ENCODE data around the gene MXI1. TPM values are rescaled to one million over a fixed set of nuclear protein-coding genes. Genes with fewer than 3 reads are reported as not detected.
A peak's percentile ranks its signal among the peaks of the same experiment; 100 is the strongest.

Gene MXI1
- total and polyA plus RNA-seq, 9 donors, result 17.1 to 25.2 (median 20.5) TPM

DNA sequence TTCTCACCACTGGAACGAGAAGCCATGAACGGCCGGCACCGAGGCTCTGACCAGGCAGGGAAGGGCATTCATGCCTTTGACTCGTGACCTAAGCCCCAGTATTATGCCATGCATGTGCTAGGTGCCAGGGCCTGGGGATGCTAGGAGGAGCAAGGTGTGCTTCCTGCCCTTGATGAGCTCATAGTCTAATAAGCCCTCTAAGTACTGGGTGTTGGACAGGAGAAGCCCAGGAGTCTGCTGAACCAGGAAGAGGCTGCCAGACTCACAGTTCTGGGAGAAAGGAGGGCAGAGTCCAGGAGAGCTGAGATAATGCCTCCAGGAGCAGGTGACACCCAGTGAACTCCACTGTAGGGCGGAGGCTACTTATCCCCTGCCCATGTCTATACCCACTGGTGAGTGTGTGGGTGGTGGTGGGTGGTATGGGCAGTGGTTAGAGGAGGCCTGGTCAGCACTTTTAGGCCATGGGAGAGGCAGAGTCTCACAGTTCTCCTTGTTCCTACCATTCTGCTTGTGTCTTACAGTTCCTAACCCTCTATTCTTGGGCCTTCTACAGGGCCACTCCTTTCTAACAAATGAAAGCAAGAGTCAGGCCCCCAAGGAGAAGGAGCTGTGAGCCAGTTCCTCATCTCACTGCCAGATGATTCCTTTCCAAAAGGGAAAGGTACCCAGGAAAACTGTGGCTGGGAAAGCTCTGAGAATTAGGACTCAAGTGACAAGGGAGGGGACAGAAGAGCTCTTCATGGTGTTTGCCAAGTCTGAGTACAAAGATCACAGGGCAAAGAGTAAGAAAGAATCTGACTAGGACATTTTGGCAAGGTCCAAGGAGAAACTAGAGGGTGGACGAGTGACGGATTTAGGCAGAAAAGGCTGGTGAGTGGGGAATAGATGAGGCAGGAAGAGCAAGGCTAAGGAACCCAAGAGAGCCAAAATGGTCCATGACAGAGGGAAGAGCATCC is 3.6 kb upstream of the MXI1 start:
- Histone ChIP-seq H3K36me3 (ENCODE audit: control insufficient read depth, insufficient read depth, low read length) (no peaks in the 10 kb centered on the region), H3K4me3 (ENCODE audit: low read length) (no peak overlapping the region), H3K27me3 (ENCODE audit: control insufficient read depth, insufficient read depth, low read length) (peaks cover 12% of the 10 kb centered on the region), H3K27ac (ENCODE audit: low read length) (no peak overlapping the region), H3K4me1 (ENCODE audit: control insufficient read depth, insufficient read depth, low read length) (peaks cover 5% of the 10 kb centered on the region), H3K9me3 (replicated peaks; ENCODE audit: control insufficient read depth, low read depth, low read length) (no peaks in the 10 kb centered on the region)
- 76% methylated on average over 2 of the region's 8 CpGs for WGBS (ENCODE audit: insufficient coverage)
- DNase-seq, result no peak

DNA sequence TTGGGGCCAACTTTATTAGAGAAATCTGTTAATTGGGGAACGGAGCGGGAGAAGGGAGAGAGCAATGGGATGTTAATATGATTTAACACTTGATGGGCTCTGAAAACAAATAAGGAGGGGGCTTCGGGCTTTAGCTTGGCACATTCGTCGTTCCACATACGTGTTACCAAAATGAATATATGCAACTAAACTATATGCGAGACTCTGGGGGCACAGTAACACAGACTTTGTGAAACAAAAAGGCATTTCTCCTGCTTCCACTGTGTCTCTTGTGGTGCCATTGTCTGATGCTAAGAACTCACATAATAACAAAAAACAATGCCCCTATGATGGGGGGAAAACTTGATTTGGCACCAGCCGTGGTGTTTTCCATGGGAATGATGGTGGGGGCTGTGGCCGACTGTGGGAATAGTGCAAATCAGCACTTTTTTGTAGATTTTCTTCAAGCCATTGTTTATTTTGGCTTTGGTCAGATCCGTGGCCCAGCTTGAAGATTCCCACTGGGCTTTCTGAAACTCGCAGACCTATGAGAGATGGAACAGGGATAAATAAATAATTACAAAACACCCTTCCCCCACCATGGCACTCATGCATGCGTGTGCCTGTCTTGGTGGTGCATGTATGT is 2.2 kb upstream of the MXI1 start:
- no peaks in the 10 kb centered on the region for H3K36me3 ChIP-seq (ENCODE audit: control insufficient read depth, insufficient read depth, low read length)
- H3K27me3 ChIP-seq (ENCODE audit: control insufficient read depth, insufficient read depth, low read length), result peaks cover 12% of the 10 kb centered on the region
- no peak overlapping the region for H3K27ac ChIP-seq (ENCODE audit: low read length)
- no peaks in the 10 kb centered on the region for H3K9me3 ChIP-seq (replicated peaks; ENCODE audit: control insufficient read depth, low read depth, low read length)
- H3K4me3 ChIP-seq (ENCODE audit: low read length), result no peak overlapping the region
- peaks cover 5% of the 10 kb centered on the region for H3K4me1 ChIP-seq (ENCODE audit: control insufficient read depth, insufficient read depth, low read length)
- no peak for DNase-seq
- 67% methylated on average over 1 of the region's 12 CpGs for WGBS (ENCODE audit: insufficient coverage)

DNA sequence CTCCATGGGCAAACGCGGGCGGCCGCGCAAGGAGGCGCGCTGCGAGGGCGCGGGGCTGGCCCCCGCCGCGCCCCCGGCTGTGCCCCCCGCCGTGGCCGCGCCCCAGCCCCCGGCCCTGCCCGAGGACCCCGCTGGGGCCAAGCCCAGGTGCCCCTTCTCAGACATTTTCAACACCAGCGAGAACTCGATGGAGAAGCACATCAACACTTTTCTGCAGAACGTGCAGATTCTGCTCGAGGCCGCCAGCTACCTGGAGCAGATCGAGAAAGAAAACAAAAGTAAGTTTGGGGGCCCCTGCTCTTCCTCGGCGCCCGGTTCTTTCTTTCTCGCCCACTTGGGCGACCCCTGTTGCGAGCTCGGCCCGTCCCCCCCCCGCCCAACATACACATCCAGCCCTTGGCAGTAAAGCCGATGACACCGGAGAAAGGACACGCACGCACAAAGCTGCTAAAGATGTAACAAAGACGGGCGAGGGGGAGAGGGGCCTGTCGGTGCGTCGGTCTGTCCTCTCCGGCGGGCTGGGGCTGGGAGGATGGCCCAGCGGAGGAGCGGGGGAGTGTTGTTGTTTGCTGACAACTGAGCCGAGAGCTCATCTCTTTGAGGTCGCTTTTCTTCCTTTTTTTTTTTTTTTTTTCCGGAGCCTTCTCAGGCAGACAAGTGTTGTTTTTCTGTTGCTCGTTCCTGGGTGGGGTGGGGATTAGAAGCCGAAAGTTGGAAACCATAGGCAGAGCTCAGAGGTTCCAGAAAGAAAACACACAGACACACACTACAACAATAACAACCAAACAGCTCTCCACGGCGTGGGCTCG is 604 bp downstream of the MXI1 start:
- peak; percentile 73 for DNase-seq
- peak overlapping the region; percentile 86 for H3K4me3 ChIP-seq (ENCODE audit: low read length)
- under 1% methylated on average over 34 of the region's 57 CpGs for WGBS (ENCODE audit: insufficient coverage)

DNA sequence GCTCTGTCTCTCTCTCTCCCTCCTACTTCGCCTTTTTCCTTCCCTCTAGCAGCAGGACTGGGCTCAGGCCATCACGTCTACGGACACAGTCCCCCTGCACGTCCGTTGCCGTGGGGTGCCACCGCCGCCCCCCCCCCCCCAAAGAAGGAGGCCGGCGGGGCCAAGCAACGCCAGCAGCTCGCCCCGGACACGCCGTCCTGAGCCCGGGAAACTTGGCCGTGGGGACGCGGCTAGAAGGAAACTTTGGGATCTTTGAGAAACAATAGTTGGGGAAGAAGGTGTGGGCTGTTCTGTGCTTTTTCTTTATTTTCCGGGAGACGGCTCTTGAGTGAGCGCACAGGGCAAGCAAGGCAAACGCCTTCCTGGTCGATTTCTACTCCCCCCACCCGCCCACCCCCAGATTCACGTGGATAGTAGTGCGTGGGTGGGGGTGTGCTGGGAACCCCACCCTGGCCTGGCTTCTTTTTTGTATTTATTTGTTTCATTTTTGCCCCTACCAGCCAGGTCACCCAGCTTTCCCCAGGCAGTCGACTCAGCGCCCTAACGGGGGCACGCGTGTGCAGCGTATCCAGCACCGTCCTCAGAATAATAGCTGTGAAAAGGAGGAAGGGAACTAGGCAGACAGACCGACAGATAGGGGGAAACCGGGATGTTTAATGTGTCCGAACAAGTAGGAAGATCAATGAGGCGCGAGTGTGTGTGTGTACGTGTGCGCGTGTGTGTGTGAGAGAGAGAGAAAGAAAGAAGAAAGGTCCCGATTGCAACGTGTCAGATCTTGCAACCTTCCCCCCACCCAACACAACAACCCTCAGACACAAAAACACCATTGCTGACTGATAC is 1.4 kb downstream of the MXI1 start:
- H3K4me1 ChIP-seq (ENCODE audit: control insufficient read depth, insufficient read depth, low read length), result peaks cover 15% of the 10 kb centered on the region
- 0% methylated on average over 16 of the region's 44 CpGs for WGBS (ENCODE audit: insufficient coverage)
- peak overlapping the region; percentile 86 for H3K4me3 ChIP-seq (ENCODE audit: low read length)
- DNase-seq, result peak; percentile 67
- H3K27ac ChIP-seq (ENCODE audit: low read length), result peak overlapping the region; percentile 88
- H3K27me3 ChIP-seq (ENCODE audit: control insufficient read depth, insufficient read depth, low read length), result peaks cover 8% of the 10 kb centered on the region
- no peaks in the 10 kb centered on the region for H3K9me3 ChIP-seq (replicated peaks; ENCODE audit: control insufficient read depth, low read depth, low read length)
- no peaks in the 10 kb centered on the region for H3K36me3 ChIP-seq (ENCODE audit: control insufficient read depth, insufficient read depth, low read length)

More for the DNA sequence above, 604 bp downstream of the MXI1 start:
- Histone ChIP-seq H3K4me1 (ENCODE audit: control insufficient read depth, insufficient read depth, low read length) (peaks cover 15% of the 10 kb centered on the region), H3K9me3 (replicated peaks; ENCODE audit: control insufficient read depth, low read depth, low read length) (no peaks in the 10 kb centered on the region), H3K27me3 (ENCODE audit: control insufficient read depth, insufficient read depth, low read length) (peaks cover 12% of the 10 kb centered on the region), H3K27ac (ENCODE audit: low read length) (peak overlapping the region; percentile 88), H3K36me3 (ENCODE audit: control insufficient read depth, insufficient read depth, low read length) (no peaks in the 10 kb centered on the region)

DNA sequence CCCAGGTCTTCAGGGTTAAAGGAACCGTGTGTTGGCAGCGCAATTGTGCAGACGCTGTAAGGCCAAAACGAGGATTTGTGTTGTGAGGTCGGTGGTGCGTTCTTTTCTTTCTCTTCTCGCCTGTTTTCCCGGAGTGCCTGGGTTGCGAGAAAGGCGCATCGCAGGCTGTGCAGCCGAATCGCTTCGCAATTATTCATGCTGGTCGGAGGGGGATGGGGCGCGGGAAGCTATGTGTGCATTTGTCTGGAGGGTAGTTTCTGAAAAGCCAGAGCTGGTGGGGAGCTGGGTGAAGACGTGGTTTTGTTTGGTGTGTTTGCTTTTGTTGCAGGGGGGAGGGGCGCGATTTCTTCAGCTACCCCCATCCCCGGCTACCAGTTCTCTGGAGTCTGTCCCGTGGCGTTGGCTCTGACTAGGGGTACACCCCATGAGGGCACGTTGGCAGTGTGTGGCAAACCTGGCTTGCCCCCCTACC is 2.1 kb downstream of the MXI1 start:
- H3K36me3 ChIP-seq (ENCODE audit: control insufficient read depth, insufficient read depth, low read length), result no peaks in the 10 kb centered on the region
- peak overlapping the region; percentile 88 for H3K27ac ChIP-seq (ENCODE audit: low read length)
- peak; percentile 69 for DNase-seq
- peaks cover 8% of the 10 kb centered on the region for H3K27me3 ChIP-seq (ENCODE audit: control insufficient read depth, insufficient read depth, low read length)
- H3K4me1 ChIP-seq (ENCODE audit: control insufficient read depth, insufficient read depth, low read length), result peaks cover 15% of the 10 kb centered on the region
- WGBS (ENCODE audit: insufficient coverage), result under 1% methylated on average over 13 of the region's 24 CpGs
- H3K4me3 ChIP-seq (ENCODE audit: low read length), result peak overlapping the region; percentile 86
- H3K9me3 ChIP-seq (replicated peaks; ENCODE audit: control insufficient read depth, low read depth, low read length), result no peaks in the 10 kb centered on the region

DNA sequence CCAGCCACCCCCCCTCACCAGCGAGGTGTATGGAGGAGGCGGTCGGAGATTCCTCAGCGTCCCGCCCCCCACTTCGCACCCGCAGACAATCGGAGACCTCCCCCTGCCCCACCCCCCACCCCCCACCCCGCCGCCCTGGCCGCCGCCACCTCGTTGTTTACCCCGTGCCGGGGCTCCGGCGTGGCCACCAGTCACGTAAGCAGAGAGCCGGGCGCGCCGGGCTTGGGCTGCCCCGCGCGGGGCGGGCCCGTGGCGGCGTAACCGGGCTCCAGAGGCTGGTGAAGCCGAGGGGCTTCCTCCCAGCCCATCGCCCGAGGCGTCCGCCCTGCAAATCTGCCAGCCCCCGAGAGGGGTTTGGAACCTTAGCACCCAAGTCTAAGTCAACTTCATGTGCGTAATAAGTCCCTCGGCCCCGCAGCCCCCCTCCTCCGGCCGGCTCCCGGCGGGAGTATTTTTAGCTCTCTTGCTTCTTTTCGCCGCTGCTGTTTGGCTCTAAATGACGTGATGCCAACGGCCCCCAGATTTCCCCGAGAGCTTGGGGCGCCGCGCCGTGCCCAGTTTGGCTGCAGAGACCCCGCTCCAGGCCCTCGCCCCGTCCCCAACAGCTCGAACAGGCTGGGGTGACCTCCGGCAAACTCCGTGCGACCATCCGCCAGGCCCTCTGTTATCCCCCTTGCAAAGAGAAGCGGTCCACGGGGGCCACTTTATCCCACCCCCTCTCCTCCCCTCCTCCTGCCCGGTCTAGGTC is 2.7 kb downstream of the MXI1 start:
- H3K4me1 ChIP-seq (ENCODE audit: control insufficient read depth, insufficient read depth, low read length), result peaks cover 15% of the 10 kb centered on the region
- DNase-seq, result peak; percentile 63

DNA sequence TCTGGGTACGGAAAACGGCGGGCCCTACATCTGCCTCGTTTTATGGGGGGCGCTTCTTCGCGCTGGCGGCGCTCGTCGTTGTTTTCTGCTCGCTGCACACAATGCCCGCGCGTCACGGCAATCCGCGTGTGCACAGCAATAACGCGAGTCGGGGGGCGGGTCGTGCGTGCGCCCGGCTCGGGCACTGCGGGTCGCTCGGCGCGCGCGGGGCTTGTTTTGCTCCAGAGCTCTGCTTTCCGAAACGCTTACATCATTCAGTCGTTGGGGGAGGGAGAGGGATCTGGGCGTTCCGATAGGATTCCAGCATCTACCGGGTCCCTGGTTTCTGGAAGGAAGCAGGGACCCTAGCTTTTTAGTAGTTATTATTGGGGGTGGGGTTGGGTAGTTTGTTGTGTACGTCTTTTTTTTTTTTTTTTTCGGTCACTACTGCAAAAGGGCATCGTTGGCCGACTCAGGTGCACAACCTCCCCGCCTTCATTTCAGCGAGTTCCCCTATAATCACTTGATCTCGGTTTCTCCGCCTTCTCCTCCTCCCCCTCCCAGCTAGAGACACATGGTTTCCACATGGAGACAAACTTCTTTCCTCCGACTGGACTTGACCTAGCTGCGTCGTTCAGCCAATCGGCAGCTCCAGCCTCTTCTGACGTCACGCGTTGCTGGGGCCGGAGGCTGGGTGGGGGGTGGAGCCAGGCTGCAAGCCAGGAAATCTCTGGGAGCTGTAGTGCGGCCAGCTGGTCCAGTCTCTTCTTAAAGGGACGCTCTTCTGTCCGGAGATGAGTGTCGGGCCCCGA is 3.5 kb downstream of the MXI1 start:
- peak overlapping the region; percentile 91 for H3K27ac ChIP-seq (ENCODE audit: low read length)
- no peaks in the 10 kb centered on the region for H3K9me3 ChIP-seq (replicated peaks; ENCODE audit: control insufficient read depth, low read depth, low read length)
- peaks cover 4% of the 10 kb centered on the region for H3K27me3 ChIP-seq (ENCODE audit: control insufficient read depth, insufficient read depth, low read length)
- DNase-seq, result peak; percentile 99
- WGBS (ENCODE audit: insufficient coverage), result under 1% methylated on average over 56 of the region's 61 CpGs
- H3K4me1 ChIP-seq (ENCODE audit: control insufficient read depth, insufficient read depth, low read length), result peaks cover 17% of the 10 kb centered on the region
- peak overlapping the region; percentile 86 for H3K4me3 ChIP-seq (ENCODE audit: low read length)
- H3K36me3 ChIP-seq (ENCODE audit: control insufficient read depth, insufficient read depth, low read length), result no peaks in the 10 kb centered on the region

More for the DNA sequence above, 2.7 kb downstream of the MXI1 start:
- Histone ChIP-seq H3K4me3 (ENCODE audit: low read length) (peak overlapping the region; percentile 86), H3K9me3 (replicated peaks; ENCODE audit: control insufficient read depth, low read depth, low read length) (no peaks in the 10 kb centered on the region), H3K27me3 (ENCODE audit: control insufficient read depth, insufficient read depth, low read length) (peaks cover 8% of the 10 kb centered on the region), H3K27ac (ENCODE audit: low read length) (peak overlapping the region; percentile 91), H3K36me3 (ENCODE audit: control insufficient read depth, insufficient read depth, low read length) (no peaks in the 10 kb centered on the region)
- 0% methylated on average over 53 of the region's 63 CpGs for WGBS (ENCODE audit: insufficient coverage)

DNA sequence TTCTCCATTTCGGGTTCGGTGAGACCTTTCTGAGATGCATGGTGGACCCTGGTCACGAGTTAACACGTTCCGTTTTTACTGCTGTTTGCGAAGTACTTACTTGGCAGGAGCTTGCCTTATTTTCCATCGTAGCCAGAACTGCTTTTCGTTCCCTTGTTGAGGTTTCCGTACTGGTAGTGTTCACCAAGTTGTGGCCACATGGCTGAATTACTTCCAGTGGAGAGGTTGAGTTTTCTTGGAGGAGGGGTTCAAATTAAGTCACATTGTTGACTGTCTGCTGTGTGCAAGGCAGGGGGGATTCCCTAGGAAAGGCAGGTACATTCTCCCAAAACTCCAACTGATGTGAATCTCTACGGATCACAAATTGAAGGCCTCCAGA is 4.0 kb downstream of the MXI1 start:
- under 1% methylated on average over 9 of the region's 10 CpGs for WGBS (ENCODE audit: insufficient coverage)
- H3K9me3 ChIP-seq (replicated peaks; ENCODE audit: control insufficient read depth, low read depth, low read length), result no peaks in the 10 kb centered on the region
- peak overlapping the region; percentile 86 for H3K4me3 ChIP-seq (ENCODE audit: low read length)
- peak overlapping the region; percentile 74 for H3K27ac ChIP-seq (ENCODE audit: low read length)
- no peaks in the 10 kb centered on the region for H3K36me3 ChIP-seq (ENCODE audit: control insufficient read depth, insufficient read depth, low read length)
- peaks cover 18% of the 10 kb centered on the region for H3K4me1 ChIP-seq (ENCODE audit: control insufficient read depth, insufficient read depth, low read length)
- DNase-seq, result no peak
- H3K27me3 ChIP-seq (ENCODE audit: control insufficient read depth, insufficient read depth, low read length), result peaks cover 3% of the 10 kb centered on the region
